Measurements from ENCODE around the gene HCAR1. TPM values are rescaled to one million over a fixed set of nuclear protein-coding genes. Genes with fewer than 3 reads are reported as not detected.
"Not testable (repeated sequence)": the region's sequence is repeated elsewhere in the genome, so short reads cannot be mapped to it uniquely, and the experiment has no call there.

The HCAR1 gene
- total RNA-seq, 2 experiments from 2014 or later: 0.21 to 0.27 TPM

DNA sequence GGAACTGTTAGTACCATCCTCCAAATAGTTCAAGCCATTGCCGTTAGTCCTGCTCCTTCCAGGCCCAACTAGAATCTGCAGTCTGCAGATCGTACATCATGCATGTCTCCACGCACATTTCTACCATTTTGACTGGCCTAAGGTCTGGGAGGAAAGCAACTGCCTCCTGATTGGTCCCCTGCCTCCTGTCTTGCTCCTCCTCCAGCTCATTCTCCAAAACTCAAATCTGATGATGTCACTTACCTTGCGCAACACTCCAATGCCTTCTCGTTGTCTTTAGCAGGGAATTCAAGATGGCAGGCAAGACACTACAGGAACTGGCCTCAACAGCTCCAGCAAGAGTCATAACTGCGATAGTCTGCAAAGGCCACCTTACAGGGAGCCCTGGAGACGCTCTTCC is 9.7 kb upstream of the HCAR1 start:
- DNase-seq: no peak
- POLR2A ChIA-PET: no interaction called here
- Mint-ChIP-seq H3K4me3 (no peak overlapping the region), H3K9me3 (no peaks in the 10 kb centered on the region), H3K27ac (no peak overlapping the region), H3K27me3 (no peaks in the 10 kb centered on the region), H3K4me1 (ENCODE audit: low read depth) (peaks cover 2% of the 10 kb centered on the region), H3K36me3 (peaks cover 1% of the 10 kb centered on the region)
- CTCF ChIA-PET: no interaction called here
- intact Hi-C loops (cut with micrococcal nuclease): no loop called here

GRCh38 chr12:122738571-122738970 is 7.9 kb upstream of the HCAR1 start:
- H3K36me3 Mint-ChIP-seq: peaks cover 1% of the 10 kb centered on the region
- H3K9me3 Mint-ChIP-seq: no peaks in the 10 kb centered on the region
- intact Hi-C loops (cut with micrococcal nuclease): no loop called here
- no peak overlapping the region for H3K4me3 Mint-ChIP-seq
- POLR2A ChIA-PET: no interaction called here
- CTCF ChIA-PET: no interaction called here
- no peaks in the 10 kb centered on the region for H3K27me3 Mint-ChIP-seq
- DNase-seq: no peak
- peaks cover 9% of the 10 kb centered on the region for H3K4me1 Mint-ChIP-seq (ENCODE audit: low read depth)
- H3K27ac Mint-ChIP-seq: no peak overlapping the region

DNA sequence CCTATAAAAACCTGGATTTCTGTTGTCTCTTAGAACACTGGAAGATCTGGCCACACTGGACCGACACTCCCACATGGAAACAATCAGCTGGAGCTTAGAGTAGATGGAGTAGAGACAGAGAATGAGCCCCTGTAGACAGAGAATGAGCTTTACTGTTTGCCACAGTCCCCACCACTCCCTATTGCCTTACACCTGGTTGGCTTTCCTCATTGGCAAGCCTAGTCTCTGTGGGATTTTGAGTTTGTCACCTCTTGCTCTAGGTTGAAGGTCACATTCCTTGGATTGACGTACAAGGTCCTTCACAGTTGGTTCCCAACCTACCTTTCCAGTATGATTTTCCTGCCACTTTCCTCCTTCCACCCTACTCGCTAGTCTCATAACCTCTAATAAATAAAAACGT is 2.0 kb upstream of the HCAR1 start:
- Mint-ChIP-seq H3K4me3 (no peak overlapping the region), H3K9me3 (no peaks in the 10 kb centered on the region), H3K4me1 (ENCODE audit: low read depth) (peaks cover 46% of the 10 kb centered on the region), H3K27me3 (peaks cover 6% of the 10 kb centered on the region), H3K27ac (peak overlapping the region; percentile 57), H3K36me3 (peaks cover 1% of the 10 kb centered on the region)
- intact Hi-C loops (cut with micrococcal nuclease): loop anchor here (1.0 to 5.0 kb wide), 3 partner anchors 7 to 165 kb away; partner anchors contain the start of gene VPS37B
- DNase-seq: no peak
- ChIA-PET POLR2A (interaction anchor here (0.6 to 1.6 kb wide), 2 partner anchors 12 kb away, joined by 3 to 5 read pairs; no protein-coding TSS in a partner anchor), CTCF (no interaction called here)

DNA sequence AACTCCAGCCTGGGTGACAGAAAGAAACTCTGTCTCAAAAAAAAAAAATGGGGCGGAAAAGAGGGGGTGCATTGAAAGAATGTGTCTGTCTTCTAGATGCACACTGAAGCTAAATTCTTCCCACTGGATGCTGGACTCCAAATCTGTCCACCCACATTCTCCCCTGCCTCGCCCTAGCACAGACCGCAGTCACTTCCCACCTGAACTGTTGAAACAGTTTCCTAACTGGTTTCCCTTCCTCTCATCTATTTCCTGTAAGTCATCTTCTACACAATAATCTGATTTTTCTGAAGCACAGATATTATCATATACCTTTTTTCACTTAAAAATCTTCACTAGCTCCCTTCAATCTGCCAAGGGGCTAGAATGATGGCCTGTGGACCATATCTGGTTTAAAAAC is 1.5 kb upstream of the HCAR1 start:
- Mint-ChIP-seq H3K27me3 (peaks cover 6% of the 10 kb centered on the region), H3K4me3 (no peak overlapping the region), H3K27ac (no peak overlapping the region), H3K9me3 (no peaks in the 10 kb centered on the region), H3K4me1 (ENCODE audit: low read depth) (peaks cover 46% of the 10 kb centered on the region), H3K36me3 (peaks cover 1% of the 10 kb centered on the region)
- DNase-seq: peak; percentile 65
- intact Hi-C loops (cut with micrococcal nuclease): loop anchor here (1.0 to 5.0 kb wide), 2 partner anchors 11 to 165 kb away; partner anchors contain the start of gene VPS37B
- ChIA-PET POLR2A (interaction anchor here (0.6 to 1.6 kb wide), 2 partner anchors 12 to 13 kb away, joined by 3 to 5 read pairs; no protein-coding TSS in a partner anchor), CTCF (no interaction called here)

GRCh38 chr12:122729583-122730214 is 945 bp downstream of the HCAR1 start:
- no peak for DNase-seq
- CTCF ChIA-PET: interaction anchor here (1.3 kb wide), 1 partner anchor 83 kb away, joined by 3 read pairs; no protein-coding TSS in a partner anchor
- POLR2A ChIA-PET: no interaction called here
- intact Hi-C loops (cut with micrococcal nuclease): loop anchor here (5.0 to 10.0 kb wide), 2 partner anchors 145 to 168 kb away; partner anchors contain the start of gene VPS37B
- Mint-ChIP-seq H3K27ac (no peak overlapping the region), H3K36me3 (no peaks in the 10 kb centered on the region), H3K27me3 (peaks cover 6% of the 10 kb centered on the region), H3K4me1 (ENCODE audit: low read depth) (peaks cover 64% of the 10 kb centered on the region), H3K9me3 (no peaks in the 10 kb centered on the region), H3K4me3 (peak overlapping the region; percentile 40)

DNA sequence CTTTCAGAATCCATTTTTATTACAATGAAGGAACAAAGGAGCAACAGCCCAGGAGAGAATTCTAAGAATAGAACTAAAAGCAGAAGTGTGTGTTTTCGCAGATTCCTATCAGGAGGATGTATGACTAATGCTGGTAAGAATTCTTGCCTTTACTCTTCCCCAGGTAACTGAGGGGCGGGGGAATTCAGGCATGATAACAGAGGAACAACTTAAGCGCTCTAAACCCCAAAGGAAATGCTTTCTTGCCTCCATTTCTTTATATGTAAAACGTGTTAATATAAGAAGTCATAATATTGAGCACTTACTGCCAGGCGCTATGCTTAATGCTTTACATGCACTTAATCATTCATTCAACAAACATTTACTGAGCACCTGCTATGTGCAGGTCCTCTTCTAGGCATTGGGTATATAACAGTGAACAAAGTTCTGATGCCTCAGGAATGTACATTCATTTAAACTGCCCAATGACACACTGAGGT is 4.5 kb downstream of the HCAR1 start:
- Mint-ChIP-seq H3K4me1 (ENCODE audit: low read depth) (peaks cover 49% of the 10 kb centered on the region), H3K27me3 (peaks cover 6% of the 10 kb centered on the region), H3K36me3 (no peaks in the 10 kb centered on the region), H3K27ac (peak overlapping the region; percentile 74), H3K9me3 (no peaks in the 10 kb centered on the region), H3K4me3 (peak overlapping the region; percentile 19)
- peak; percentile 51 for DNase-seq
- intact Hi-C loops (cut with micrococcal nuclease): loop anchor here (10.0 kb wide), 1 partner anchor 149 kb away; no protein-coding TSS in a partner anchor
- POLR2A ChIA-PET: interaction anchor here (0.6 to 1.1 kb wide), 3 partner anchors 26 to 734 kb away, joined by 3 read pairs; partner anchors contain the start of gene DENR
- CTCF ChIA-PET: no interaction called here

DNA sequence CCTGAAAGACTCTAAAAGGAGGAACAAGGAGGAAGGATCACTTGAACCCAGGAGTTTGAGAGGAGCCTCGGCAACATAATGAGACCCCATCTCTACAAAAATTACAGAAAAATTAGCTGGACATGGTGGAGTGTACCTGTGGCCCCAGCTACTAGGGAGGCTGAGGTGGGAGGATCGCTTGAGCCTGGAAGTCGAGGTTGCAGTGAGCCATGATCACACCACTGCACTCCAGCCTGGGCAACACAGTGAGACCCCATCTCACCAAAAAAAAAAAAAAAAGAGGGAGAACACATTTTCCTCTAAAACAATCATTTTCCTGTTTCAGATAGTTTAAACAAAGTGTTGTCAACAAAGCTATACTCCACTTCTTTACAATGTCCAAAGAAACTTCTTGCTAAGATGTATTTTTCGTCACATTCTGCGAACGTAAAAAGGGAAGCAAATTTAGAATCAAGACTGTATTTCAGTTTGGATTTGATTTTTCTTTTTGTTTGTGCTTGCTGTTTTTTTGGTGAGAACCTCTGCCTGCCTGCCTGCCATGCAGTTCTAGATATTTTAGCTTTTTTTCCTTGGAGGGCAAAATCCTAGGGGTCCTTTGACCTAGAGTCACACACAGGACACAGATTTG is 5.1 kb downstream of the HCAR1 start:
- peaks cover 3% of the 10 kb centered on the region for H3K27me3 Mint-ChIP-seq
- POLR2A ChIA-PET: interaction anchor here (0.6 to 0.8 kb wide), 2 partner anchors 75 to 733 kb away, joined by 3 read pairs; no protein-coding TSS in a partner anchor
- no peaks in the 10 kb centered on the region for H3K9me3 Mint-ChIP-seq
- no peaks in the 10 kb centered on the region for H3K36me3 Mint-ChIP-seq
- peak overlapping the region; percentile 74 for H3K27ac Mint-ChIP-seq
- DNase-seq: no peak
- intact Hi-C loops (cut with micrococcal nuclease): loop anchor here (1.0 to 10.0 kb wide), 2 partner anchors 8 to 149 kb away; no protein-coding TSS in a partner anchor
- CTCF ChIA-PET: no interaction called here
- peaks cover 47% of the 10 kb centered on the region for H3K4me1 Mint-ChIP-seq (ENCODE audit: low read depth)
- peak overlapping the region; percentile 19 for H3K4me3 Mint-ChIP-seq

DNA sequence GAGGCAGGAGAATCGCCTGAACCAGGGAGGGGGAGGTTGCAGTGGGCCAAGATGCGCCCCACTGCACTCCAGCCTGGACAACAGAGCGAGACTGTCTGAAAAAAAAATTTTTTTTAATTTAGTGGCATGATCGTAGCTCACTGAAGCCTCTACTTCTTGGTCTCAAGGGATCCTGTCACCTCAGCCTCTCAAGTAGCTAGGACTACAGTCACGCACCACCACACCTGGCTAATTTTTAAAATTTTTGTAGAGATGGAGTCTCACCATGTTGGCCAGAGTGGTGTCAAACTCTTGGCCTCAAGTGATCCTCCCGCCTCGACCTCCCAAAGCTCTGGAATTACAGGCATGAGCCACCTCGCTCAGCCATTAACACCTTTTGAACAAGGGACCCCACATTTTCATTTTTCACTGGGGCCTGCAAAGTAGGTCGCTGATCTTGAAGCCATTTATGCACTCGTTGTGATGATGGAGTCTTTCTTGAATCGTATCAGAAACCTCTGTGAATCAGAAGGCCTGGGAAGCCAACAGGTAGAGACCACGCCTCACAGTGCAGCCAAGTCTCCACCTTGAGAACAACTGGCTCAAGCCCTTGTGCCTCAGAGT is 5.9 kb downstream of the HCAR1 start:
- Mint-ChIP-seq H3K4me3 (no peak overlapping the region), H3K4me1 (ENCODE audit: low read depth) (peaks cover 44% of the 10 kb centered on the region), H3K9me3 (no peaks in the 10 kb centered on the region), H3K36me3 (no peaks in the 10 kb centered on the region), H3K27me3 (peaks cover 1% of the 10 kb centered on the region), H3K27ac (no peak overlapping the region)
- ChIA-PET POLR2A (no interaction called here), CTCF (no interaction called here)
- no peak for DNase-seq
- intact Hi-C loops (cut with micrococcal nuclease): loop anchor here (1.0 to 10.0 kb wide), 2 partner anchors 9 to 150 kb away; no protein-coding TSS in a partner anchor

DNA sequence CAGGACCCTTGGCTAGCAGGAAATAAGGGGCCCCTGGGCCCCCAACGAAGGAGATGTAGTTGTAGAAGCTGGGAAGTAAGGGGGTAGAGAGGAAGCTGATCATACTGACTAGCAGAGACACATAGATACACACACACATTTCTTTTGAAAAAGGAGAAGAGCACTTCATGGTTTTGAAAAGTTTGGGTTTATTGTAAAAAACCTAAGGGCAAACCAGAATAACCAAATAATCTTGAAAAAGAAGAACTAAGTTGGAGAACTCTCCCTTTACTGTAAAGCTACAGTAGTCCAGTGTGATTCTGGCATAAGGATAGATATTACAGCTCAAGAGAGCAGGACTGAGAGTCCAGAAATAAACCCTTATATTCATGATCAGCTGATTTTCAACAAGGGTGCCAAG is 8.3 kb downstream of the HCAR1 start:
- intact Hi-C loops (cut with micrococcal nuclease): loop anchor here (10.0 kb wide), 1 partner anchor 152 kb away; no protein-coding TSS in a partner anchor
- POLR2A ChIA-PET: no interaction called here
- CTCF ChIA-PET: no interaction called here
- Mint-ChIP-seq H3K27ac (no peak overlapping the region), H3K4me3 (no peak overlapping the region), H3K4me1 (ENCODE audit: low read depth) (peaks cover 43% of the 10 kb centered on the region), H3K36me3 (no peaks in the 10 kb centered on the region), H3K9me3 (no peaks in the 10 kb centered on the region), H3K27me3 (peaks cover 3% of the 10 kb centered on the region)
- DNase-seq: no peak

DNA sequence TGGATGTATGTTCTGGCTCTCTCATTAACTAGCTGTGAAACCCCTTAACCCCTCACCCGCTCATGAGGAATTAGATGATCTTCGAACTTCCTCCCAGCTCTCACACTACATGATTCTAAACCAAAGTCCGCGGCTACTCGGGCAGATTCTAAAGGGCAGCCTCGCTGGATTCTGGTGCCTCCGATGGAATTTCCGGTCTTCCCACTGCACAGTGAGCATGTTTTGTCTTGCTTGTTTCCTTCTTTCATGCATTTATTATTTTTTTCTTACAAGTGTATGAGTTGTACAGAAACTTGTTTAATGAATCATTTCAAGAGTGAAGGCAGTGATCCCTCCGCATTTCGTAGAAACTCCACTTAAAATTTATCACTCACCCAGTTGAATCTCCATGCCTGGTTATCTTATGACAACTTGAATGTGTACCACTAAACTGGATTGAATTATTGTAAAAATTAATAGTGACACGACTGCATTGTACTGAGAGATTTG is 9.5 kb downstream of the HCAR1 start:
- intact Hi-C loops (cut with micrococcal nuclease): loop anchor here (1.0 to 10.0 kb wide), 5 partner anchors 11 to 308 kb away; partner anchors contain the start of gene DENR

DNA sequence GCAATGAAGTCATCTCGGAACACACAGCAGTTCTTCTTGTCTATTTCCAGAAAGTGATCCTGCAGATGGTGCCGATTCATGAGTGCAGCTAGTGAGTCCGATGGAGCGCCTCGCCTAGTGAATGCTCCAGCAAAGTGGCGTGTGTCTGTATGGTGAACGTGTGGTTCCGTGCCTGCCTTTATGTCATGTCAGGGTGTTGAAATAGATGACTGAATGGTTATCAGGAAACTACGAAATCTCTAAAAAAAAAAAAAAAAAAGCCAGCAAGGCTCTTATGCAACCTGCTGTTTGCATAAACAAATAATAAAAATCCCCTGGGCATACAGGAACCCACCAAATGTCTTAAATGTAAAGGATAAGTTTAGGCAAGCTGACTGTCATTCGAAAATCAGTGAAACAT is 14.0 kb downstream of the HCAR1 start, which contains the start of gene HCAR3:
Gene HCAR3, minus strand, starts transcription at position 154 of the 400 bp plus-strand sequence. Its CDS starts 74 bp downstream, at position 80.
- H3K9me3 Mint-ChIP-seq: not testable (repeated sequence)

More for the DNA sequence above, 9.5 kb downstream of the HCAR1 start:
- Mint-ChIP-seq H3K27ac (peak overlapping the region; percentile 78), H3K36me3 (no peaks in the 10 kb centered on the region), H3K4me1 (ENCODE audit: low read depth) (peaks cover 39% of the 10 kb centered on the region), H3K9me3 (no peaks in the 10 kb centered on the region), H3K27me3 (peaks cover 3% of the 10 kb centered on the region), H3K4me3 (peak overlapping the region; percentile 6)
- ChIA-PET CTCF (no interaction called here), POLR2A (interaction anchor here (1.6 to 1.9 kb wide), 2 partner anchors 11 to 31 kb away, joined by 4 to 5 read pairs; partner anchors contain the start of gene DENR)
- DNase-seq: peak; percentile 40

DNA sequence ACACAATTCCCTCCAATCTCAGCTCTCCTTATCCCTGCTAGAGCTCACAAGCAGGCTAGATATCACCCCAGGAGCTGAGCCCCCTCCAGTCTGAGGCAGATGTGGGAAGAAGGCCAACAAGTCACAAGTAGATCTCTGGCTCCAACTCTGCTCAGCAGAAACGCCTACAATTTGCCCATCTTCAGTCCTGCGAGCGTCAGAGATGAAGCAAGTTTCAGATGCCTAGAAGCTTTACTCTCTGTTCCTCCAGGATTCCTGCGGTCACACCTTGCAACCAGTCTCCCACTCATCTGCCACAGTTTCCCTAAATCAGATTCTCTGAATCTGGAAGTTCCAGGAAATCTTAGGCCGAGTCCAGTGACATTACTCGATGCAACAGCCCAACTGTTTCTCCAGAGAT is 15.4 kb downstream of the HCAR1 start:
- DNase-seq; POLR2A ChIA-PET; CTCF ChIA-PET; H3K36me3 Mint-ChIP-seq; intact Hi-C loops (cut with micrococcal nuclease); H3K9me3 Mint-ChIP-seq; H3K27ac Mint-ChIP-seq; H3K4me3 Mint-ChIP-seq; H3K27me3 Mint-ChIP-seq; H3K4me1 Mint-ChIP-seq (ENCODE audit: low read depth): not testable (repeated sequence)

More for the DNA sequence above, 14.0 kb downstream of the HCAR1 start, which contains the start of gene HCAR3:
- DNase-seq; POLR2A ChIA-PET; H3K27ac Mint-ChIP-seq; intact Hi-C loops (cut with micrococcal nuclease); H3K27me3 Mint-ChIP-seq; H3K36me3 Mint-ChIP-seq; CTCF ChIA-PET; H3K4me3 Mint-ChIP-seq: not testable (repeated sequence)
- H3K4me1 Mint-ChIP-seq (ENCODE audit: low read depth): peaks cover 16% of the 10 kb centered on the region

Data from activated CD4-positive, alpha-beta memory T cell treated with anti-CD3 and anti-CD28 coated beads for 36 hours (primary cell).